ENCODE data around the gene FOCAD. TPM values are rescaled to one million over a fixed set of nuclear protein-coding genes. Genes with fewer than 3 reads are reported as not detected.

Gene FOCAD
- total RNA-seq, 1 experiment from 2014 or later: 17.1 TPM

GRCh38 chr9:21030389-21031035 lies 346.5 kb downstream of the FOCAD start:
- no peaks in the 10 kb centered on the region for H3K79me2 ChIP-seq (ENCODE audit: low read depth)
- TSS peak; percentile 53 for BruUV-seq (replicated peaks)
- H3K27me3 ChIP-seq (ENCODE audit: insufficient read depth, low read depth): no peaks in the 10 kb centered on the region
- H3K9me3 ChIP-seq (ENCODE audit: insufficient read depth, low read depth): no peaks in the 10 kb centered on the region
- 0 out of 2 replicates have a peak, but pooled peaks cover 3% of the 10 kb centered on the region for H3K4me1 ChIP-seq (replicated peaks; ENCODE audit: insufficient read depth)
- POLR2A ChIA-PET (ENCODE audit: unreplicated experiment): interaction anchor here (0.6 kb wide), 1 partner anchor 65 kb away, joined by 3 read pairs; no protein-coding TSS in a partner anchor
- no peak overlapping the region; the same call in 1 of the 2 replicates for H3K4me3 ChIP-seq
- H2AFZ ChIP-seq: no peak overlapping the region
- intact Hi-C loops (cut with micrococcal nuclease; ENCODE audit: unreplicated experiment): loop anchor here (1.0 kb wide), 1 partner anchor 65 kb away; no protein-coding TSS in a partner anchor
- H3K4me2 ChIP-seq: peak overlapping the region; percentile 72; the same call in 1 of the 2 replicates
- H3K9me2 ChIP-seq (ENCODE audit: insufficient read depth): no peaks in the 10 kb centered on the region
- H3F3A ChIP-seq (ENCODE audit: insufficient read depth, low read depth): no peaks in the 10 kb centered on the region
- TF ChIP-seq EZH2 (IDR thresholded peaks at IDR 0.05; ENCODE audit: low read depth): no peak
- TF ChIP-seq CTCF (conservative IDR thresholded peaks at IDR 0.05): no peak
- peak; percentile 29 to 71 for DNase-seq
- no peaks in the 10 kb centered on the region for H3K36me3 ChIP-seq (ENCODE audit: low read depth)
- no peak overlapping the region for H3K27ac ChIP-seq
- H4K20me1 ChIP-seq (ENCODE audit: insufficient read depth): no peaks in the 10 kb centered on the region
- CTCF ChIA-PET: interaction anchor here (0.8 kb wide), 1 partner anchor 48 kb away, joined by 3 read pairs; no protein-coding TSS in a partner anchor

- H3F3A ChIP-seq (ENCODE audit: insufficient read depth, low read depth): no peaks in the 10 kb centered on the region
- peak in 1 of 2 experiments; percentile 48 for DNase-seq
- no peaks in the 10 kb centered on the region for H3K9me3 ChIP-seq (ENCODE audit: insufficient read depth, low read depth)
- intact Hi-C loops (cut with micrococcal nuclease; ENCODE audit: unreplicated experiment): no loop called here
- H3K27ac ChIP-seq: no peak within 1 kb of the TSS
- TF ChIP-seq CTCF (conservative IDR thresholded peaks at IDR 0.05): no peak
- H3K27me3 ChIP-seq (ENCODE audit: insufficient read depth, low read depth): no peaks in the 10 kb centered on the region
- no peaks in the 10 kb centered on the region for H4K20me1 ChIP-seq (ENCODE audit: insufficient read depth)
- H3K36me3 ChIP-seq (ENCODE audit: low read depth): no peaks in the 10 kb centered on the region
- ChIA-PET CTCF (interaction anchor here (0.8 kb wide), 1 partner anchor 48 kb away, joined by 3 read pairs; no protein-coding TSS in a partner anchor), POLR2A (ENCODE audit: unreplicated experiment) (no interaction called here)
- peak within 1 kb of the TSS; percentile 72 for H3K4me2 ChIP-seq
- 0 out of 2 replicates have a peak, but pooled peaks cover 3% of the 10 kb centered on the region for H3K4me1 ChIP-seq (replicated peaks; ENCODE audit: insufficient read depth)
- peak within 1 kb of the TSS; percentile 75 for H2AFZ ChIP-seq
- no TSS peak for BruUV-seq (replicated peaks)
- H3K9me2 ChIP-seq (ENCODE audit: insufficient read depth): no peaks in the 10 kb centered on the region
- no peaks in the 10 kb centered on the region for H3K79me2 ChIP-seq (ENCODE audit: low read depth)
- peak within 1 kb of the TSS; percentile 52; the same call in 1 of the 2 replicates for H3K4me3 ChIP-seq
Measured at GRCh38 chr9:21031091-21031807, 347.2 kb downstream of the FOCAD start, which contains the start of gene HACD4. Gene HACD4 (minus strand): TSS chr9:21031640. CDS start chr9:21031590, 50 bp downstream.

DNA sequence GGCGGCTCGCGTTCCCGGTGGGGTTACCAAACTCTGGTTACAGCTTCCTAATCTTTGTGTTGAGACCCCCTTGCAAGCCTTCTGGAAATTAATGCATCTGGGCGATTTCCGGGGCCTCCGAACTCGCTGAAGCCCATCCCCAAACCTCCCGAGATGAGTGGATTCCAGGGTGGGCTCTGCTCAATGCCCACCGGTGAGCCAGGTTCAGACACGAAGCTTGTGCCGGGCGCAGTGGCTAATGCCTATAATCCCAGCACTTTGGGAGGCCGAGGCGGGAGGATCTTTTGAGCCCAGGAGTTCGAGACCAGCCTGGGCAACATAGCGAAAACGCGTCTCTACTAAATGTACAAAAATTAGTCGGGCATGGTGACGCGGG lies 347.7 kb downstream of the FOCAD start:
- no peaks in the 10 kb centered on the region for H4K20me1 ChIP-seq (ENCODE audit: insufficient read depth)
- H3K9me2 ChIP-seq (ENCODE audit: insufficient read depth): no peaks in the 10 kb centered on the region
- intact Hi-C loops (cut with micrococcal nuclease; ENCODE audit: unreplicated experiment): no loop called here
- H2AFZ ChIP-seq: peak overlapping the region; percentile 75
- H3K79me2 ChIP-seq (ENCODE audit: low read depth): no peaks in the 10 kb centered on the region
- no peaks in the 10 kb centered on the region for H3K36me3 ChIP-seq (ENCODE audit: low read depth)
- no TSS peak for BruUV-seq (replicated peaks)
- no peak for TF ChIP-seq EZH2 (IDR thresholded peaks at IDR 0.05; ENCODE audit: low read depth)
- ChIA-PET CTCF (no interaction called here), POLR2A (ENCODE audit: unreplicated experiment) (no interaction called here)
- H3K4me1 ChIP-seq (replicated peaks; ENCODE audit: insufficient read depth): 0 out of 2 replicates have a peak, but pooled peaks cover 3% of the 10 kb centered on the region
- no peaks in the 10 kb centered on the region for H3K9me3 ChIP-seq (ENCODE audit: insufficient read depth, low read depth)
- peak overlapping the region; percentile 52; the same call in 1 of the 2 replicates for H3K4me3 ChIP-seq
- no peak for DNase-seq
- no peaks in the 10 kb centered on the region for H3K27me3 ChIP-seq (ENCODE audit: insufficient read depth, low read depth)
- peak overlapping the region; percentile 72 for H3K4me2 ChIP-seq
- H3K27ac ChIP-seq: no peak overlapping the region
- no peaks in the 10 kb centered on the region for H3F3A ChIP-seq (ENCODE audit: insufficient read depth, low read depth)
